Keratinocyte (primary cell): ENCODE results near the gene HEBP2.

Experiments
- EZH2 ChIP-seq: IDR thresholded peaks from one replicate; pipeline ENCODE4 v1.6.1; 2012; ENCODE audit warnings: inconsistent platforms, mild to moderate bottlenecking, low read length, moderate library complexity
- TF ChIP-seq, protein P1 (sequence below), 3 experiments: IDR thresholded peaks in 1 of 3; conservative IDR thresholded peaks in 1 of 3; optimal IDR thresholded peaks in 1 of 3; 2 replicates in 2 of 3; 3 replicates in 1 of 3; pipeline versions ENCODE3 to v1.5.1; 2011; ENCODE audit warnings: low read length in 3 of 3, mild to moderate bottlenecking in 3 of 3, moderate library complexity in 2 of 3, control low read depth in 1 of 3, inconsistent platforms in 1 of 3; ENCODE audit not compliant: insufficient read depth in 2 of 3; ENCODE audit errors: extremely low read depth in 1 of 3

GRCh38 chr6:138378463-138378862 lies 25.6 kb upstream of the HEBP2 start:
- TF ChIP-seq, protein P1, sequence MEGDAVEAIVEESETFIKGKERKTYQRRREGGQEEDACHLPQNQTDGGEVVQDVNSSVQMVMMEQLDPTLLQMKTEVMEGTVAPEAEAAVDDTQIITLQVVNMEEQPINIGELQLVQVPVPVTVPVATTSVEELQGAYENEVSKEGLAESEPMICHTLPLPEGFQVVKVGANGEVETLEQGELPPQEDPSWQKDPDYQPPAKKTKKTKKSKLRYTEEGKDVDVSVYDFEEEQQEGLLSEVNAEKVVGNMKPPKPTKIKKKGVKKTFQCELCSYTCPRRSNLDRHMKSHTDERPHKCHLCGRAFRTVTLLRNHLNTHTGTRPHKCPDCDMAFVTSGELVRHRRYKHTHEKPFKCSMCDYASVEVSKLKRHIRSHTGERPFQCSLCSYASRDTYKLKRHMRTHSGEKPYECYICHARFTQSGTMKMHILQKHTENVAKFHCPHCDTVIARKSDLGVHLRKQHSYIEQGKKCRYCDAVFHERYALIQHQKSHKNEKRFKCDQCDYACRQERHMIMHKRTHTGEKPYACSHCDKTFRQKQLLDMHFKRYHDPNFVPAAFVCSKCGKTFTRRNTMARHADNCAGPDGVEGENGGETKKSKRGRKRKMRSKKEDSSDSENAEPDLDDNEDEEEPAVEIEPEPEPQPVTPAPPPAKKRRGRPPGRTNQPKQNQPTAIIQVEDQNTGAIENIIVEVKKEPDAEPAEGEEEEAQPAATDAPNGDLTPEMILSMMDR (optimal IDR thresholded peaks at IDR 0.05 in 1 of 3, IDR thresholded peaks at IDR 0.05 in 1 of 3, conservative IDR thresholded peaks at IDR 0.05 in 1 of 3; ENCODE audit: extremely low read depth in 1 of 3, insufficient read depth in 2 of 3, low read length in 3 of 3): no peak
- TF ChIP-seq EZH2: no peak
